ENCODE results near the gene DLX6.
"Not testable (repeated sequence)": the region's sequence is repeated elsewhere in the genome, so short reads cannot be mapped to it uniquely, and the experiment has no call there.

Gene DLX6

DNA sequence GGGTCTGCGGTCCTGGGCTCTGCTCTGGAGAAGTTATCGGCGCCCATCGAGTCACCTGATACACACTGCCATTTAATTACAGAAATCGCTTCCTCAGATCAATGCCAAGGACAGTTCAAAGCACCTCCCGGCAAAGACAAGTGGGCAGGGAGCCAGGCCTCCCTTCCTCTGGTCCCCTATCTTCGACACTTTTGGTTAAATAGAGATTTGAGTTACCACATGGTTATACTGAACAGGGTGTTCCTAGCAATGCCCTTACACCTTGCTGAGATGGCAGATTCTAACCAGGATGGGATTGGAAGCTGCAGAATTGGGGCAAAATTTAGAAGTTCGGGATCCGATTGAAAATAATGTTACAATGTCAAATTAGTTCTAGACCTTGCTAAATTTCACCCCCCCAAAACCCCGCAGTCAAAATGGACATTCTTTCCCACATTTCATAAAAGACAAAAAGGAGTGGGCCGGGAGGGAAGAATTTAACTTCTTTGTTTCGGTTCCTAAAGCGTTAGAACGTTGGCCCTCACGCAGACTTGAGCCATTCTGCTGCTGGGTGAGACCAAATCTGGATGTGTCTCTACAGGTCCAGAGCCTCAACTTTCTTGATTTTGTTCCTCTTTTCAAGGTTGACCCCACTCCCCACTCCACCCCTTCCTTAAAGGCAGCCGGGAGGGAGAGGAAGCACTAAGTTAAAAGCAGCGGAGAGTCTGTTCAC lies 21.5 kb downstream of the DLX6 start:
- Histone ChIP-seq H3K27me3 (ENCODE audit: insufficient read depth, low read depth, severe bottlenecking) (no peaks in the 10 kb centered on the region), H3K27ac (no peak overlapping the region), H3K36me3 (no peaks in the 10 kb centered on the region; the same call in 1 of the 2 replicates), H3K9me3 (ENCODE audit: severe bottlenecking) (no peaks in the 10 kb centered on the region), H3K4me3 (ENCODE audit: low read depth, low read length) (no peak overlapping the region)
- DNase-seq: no peak
- TF ChIP-seq, protein P1, sequence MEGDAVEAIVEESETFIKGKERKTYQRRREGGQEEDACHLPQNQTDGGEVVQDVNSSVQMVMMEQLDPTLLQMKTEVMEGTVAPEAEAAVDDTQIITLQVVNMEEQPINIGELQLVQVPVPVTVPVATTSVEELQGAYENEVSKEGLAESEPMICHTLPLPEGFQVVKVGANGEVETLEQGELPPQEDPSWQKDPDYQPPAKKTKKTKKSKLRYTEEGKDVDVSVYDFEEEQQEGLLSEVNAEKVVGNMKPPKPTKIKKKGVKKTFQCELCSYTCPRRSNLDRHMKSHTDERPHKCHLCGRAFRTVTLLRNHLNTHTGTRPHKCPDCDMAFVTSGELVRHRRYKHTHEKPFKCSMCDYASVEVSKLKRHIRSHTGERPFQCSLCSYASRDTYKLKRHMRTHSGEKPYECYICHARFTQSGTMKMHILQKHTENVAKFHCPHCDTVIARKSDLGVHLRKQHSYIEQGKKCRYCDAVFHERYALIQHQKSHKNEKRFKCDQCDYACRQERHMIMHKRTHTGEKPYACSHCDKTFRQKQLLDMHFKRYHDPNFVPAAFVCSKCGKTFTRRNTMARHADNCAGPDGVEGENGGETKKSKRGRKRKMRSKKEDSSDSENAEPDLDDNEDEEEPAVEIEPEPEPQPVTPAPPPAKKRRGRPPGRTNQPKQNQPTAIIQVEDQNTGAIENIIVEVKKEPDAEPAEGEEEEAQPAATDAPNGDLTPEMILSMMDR (IDR thresholded peaks at IDR 0.05; ENCODE audit: low read depth, low read length): no peak

DNA sequence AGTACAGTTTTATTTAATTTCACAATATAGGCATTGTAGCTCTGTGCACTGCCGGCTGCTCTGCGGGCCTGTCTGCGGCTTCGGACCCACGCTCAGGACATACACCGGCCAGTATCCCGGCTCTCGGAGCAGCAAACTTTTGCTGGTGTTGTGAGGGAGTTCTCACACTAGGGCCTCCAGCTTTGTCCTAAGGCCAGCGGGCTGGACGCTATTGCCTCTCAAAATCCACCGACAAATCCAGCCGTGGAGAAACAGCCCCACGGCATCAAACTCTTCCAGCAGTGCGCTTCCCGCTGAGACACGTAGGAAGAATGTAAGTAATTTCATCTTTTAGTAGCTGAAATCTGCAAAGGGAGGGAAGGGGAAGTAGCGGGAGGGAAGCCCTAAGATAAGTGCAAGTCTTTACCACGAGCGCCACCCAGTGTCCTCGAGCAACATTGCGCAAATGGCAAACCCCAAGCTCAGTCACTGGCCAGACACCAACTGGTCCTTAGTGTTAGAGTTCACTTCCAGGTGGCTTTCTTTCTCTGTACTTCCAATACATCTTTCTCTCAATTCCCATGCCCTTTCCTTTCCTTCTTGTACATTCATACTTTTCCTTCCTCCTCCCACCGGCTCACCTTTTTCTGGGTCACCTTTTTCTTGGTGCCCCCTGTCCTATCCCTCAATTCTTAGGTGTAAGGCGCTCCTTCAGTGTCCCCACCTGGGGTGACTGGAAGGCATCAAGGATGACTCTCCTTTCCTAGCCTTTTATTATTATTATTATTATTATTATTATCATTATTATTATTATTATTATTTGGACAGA lies 22.3 kb downstream of the DLX6 start:
- H3K27ac ChIP-seq: no peak overlapping the region
- TF ChIP-seq, protein P1 (IDR thresholded peaks at IDR 0.05; ENCODE audit: low read depth, low read length): peak; percentile 95
- no peaks in the 10 kb centered on the region for H3K36me3 ChIP-seq
- peak; percentile 73 for DNase-seq
- no peaks in the 10 kb centered on the region for H3K9me3 ChIP-seq (ENCODE audit: severe bottlenecking)
- H3K4me3 ChIP-seq (ENCODE audit: low read depth, low read length): peak overlapping the region; percentile 47
- no peaks in the 10 kb centered on the region for H3K27me3 ChIP-seq (ENCODE audit: insufficient read depth, low read depth, severe bottlenecking)

DNA sequence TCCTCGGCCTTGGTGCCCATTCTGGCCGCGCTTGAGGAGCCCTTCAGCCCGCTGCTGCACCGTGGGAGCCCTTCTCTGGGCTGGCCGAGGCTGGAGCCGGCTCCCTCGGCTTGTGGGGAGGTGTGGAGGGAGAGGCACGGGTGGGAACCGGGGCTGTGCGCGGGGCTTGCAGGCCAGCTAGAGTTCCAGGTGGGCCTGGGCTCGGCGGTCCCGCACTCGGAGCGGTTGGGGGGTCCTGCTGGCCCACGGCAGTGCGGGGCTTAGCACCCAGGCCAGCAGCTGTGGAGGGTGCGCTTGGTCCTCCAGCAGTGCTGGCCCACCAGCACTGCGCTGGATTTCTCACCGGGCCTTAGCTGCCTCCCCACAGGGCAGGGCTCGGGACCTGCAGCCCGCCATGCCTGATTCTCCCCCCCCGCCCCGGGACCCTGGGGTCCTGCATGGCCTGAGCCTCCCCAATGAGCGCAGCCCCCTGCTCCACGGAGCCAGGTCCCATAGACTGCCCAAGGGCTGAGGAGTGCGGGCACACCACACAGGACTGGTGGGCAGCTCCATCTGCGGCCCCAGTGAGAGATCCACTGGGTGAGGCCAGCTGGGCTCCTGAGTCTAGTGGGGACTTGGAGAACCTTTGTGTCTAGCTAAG lies 29.0 kb downstream of the DLX6 start:
- not testable (repeated sequence) for H3K27ac ChIP-seq; DNase-seq; H3K4me3 ChIP-seq (ENCODE audit: low read depth, low read length); H3K36me3 ChIP-seq; H3K9me3 ChIP-seq (ENCODE audit: severe bottlenecking); H3K27me3 ChIP-seq (ENCODE audit: insufficient read depth, low read depth, severe bottlenecking)

DNA sequence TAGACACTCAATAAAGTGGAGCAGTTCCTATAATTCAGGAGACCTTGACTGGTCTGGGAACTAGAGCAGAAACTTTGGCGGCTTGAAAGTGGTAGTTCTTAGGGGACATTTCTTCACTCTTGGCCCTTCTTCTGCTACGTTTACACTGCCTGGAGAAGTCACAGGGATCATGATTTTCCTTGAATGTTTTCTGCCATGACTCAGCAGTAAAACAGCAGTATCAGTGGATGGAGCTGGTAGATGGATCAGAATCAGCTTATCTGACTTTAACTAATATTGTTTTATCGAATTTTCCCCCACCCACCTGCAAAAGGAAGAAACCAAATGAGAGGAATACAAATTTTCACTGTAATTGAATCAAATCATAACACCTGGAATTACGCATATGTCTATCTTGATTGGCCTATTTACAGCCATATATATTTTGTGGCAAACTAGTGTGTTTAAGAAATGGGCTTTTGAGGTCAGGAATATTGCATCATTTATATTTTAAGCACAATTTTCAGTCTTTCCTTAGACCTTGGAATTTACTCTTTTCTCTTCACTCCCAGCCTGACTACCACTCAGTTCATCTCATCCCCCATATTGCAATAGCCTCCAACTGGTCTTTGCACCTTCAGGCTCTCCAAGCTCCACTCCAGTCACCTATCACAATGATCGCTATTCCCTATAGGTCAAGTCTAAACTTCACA lies 34.2 kb downstream of the DLX6 start:
- Histone ChIP-seq H3K27ac (no peak overlapping the region), H3K9me3 (ENCODE audit: severe bottlenecking) (no peaks in the 10 kb centered on the region), H3K36me3 (no peaks in the 10 kb centered on the region), H3K27me3 (ENCODE audit: insufficient read depth, low read depth, severe bottlenecking) (no peaks in the 10 kb centered on the region), H3K4me3 (ENCODE audit: low read depth, low read length) (no peak overlapping the region)
- TF ChIP-seq, protein P1 (IDR thresholded peaks at IDR 0.05; ENCODE audit: low read depth, low read length): no peak
- no peak for DNase-seq

DNA sequence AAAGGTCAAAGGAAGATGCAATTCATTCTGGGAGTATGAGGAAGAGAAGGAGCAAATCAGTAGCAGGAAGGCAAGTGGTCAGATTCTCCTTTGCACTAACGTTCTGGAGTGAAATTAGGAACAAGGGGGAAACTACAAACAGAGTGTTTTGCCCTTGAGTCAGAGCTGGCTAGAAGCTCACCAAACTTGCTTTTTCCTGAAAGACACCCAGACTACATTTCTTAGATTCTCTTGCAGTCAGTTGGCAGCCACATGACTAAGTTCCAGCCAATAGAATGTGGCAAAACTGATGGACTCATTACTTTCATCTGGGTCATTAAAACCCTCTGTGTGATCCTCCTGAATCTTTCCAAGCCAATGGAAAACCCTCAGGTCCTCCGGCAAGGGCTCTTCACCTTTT lies 37.9 kb downstream of the DLX6 start:
- Histone ChIP-seq H3K36me3 (no peaks in the 10 kb centered on the region), H3K9me3 (ENCODE audit: severe bottlenecking) (no peaks in the 10 kb centered on the region), H3K4me3 (ENCODE audit: low read depth, low read length) (no peak overlapping the region), H3K27ac (no peak overlapping the region), H3K27me3 (ENCODE audit: insufficient read depth, low read depth, severe bottlenecking) (no peaks in the 10 kb centered on the region)
- no peak for DNase-seq
- TF ChIP-seq, protein P1 (IDR thresholded peaks at IDR 0.05; ENCODE audit: low read depth, low read length): no peak

Data from WERI-Rb-1 (cell line).